GM19239 (cell line): ENCODE results near the gene BLOC1S1.

Experiments used
- DNase-seq: peaks from one replicate; pipeline ENCODE4 v3.0.0; 2011; ENCODE audit warnings: low spot score; ENCODE audit not compliant: insufficient read length
- FAIRE-seq: peaks from 2 replicates; lab custom pipeline; 2011; peaks lifted over from hg19 to GRCh38; lab: Jason Lieb, UNC

The BLOC1S1 gene

DNA sequence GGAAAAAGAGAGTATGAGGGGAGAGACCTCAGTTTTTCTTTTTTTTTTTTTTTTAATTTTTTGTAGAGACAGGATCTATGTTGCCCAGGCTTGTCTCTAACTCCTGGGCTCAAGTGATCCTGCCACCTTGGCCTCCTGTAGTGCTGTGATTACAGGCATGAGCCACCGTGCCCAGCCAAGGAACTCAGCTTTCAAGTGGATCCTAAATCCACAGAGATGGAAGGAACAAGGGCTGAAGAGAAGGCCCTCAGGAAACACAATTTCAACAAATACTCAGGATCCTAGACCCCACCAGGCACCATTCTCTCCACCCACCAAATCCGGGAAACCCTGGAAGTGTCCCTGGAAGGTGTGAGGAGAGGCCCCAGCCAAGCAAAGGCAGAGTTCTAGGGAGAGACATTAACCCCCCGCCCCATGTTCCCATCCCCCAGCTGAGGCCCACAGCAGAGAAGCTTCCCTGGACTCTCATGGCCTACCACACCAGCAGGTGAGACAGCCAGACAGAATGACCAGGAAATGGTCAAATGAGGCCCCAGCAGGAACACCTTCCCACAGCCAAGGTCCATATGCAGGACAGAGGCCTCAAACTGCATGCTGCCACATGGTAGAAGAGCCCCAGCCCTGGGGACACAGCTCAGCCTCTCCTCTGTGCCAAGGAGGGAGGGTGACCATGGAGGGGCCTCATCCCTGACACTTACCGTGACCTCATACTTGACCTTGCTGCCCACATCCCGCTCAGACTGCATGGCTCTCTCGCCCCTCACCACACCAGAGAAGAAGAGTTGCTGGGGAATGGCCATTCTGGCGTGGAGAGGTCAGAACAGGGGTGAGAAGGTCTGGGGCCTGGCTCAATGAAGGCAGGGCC, 22.3 kb upstream of the BLOC1S1 start:
- FAIRE-seq (no peak), DNase-seq (no peak)

- no peak for FAIRE-seq
- DNase-seq: no peak
Measured at GRCh38 chr12:55694188-55694515, 21.7 kb upstream of the BLOC1S1 start.

DNA sequence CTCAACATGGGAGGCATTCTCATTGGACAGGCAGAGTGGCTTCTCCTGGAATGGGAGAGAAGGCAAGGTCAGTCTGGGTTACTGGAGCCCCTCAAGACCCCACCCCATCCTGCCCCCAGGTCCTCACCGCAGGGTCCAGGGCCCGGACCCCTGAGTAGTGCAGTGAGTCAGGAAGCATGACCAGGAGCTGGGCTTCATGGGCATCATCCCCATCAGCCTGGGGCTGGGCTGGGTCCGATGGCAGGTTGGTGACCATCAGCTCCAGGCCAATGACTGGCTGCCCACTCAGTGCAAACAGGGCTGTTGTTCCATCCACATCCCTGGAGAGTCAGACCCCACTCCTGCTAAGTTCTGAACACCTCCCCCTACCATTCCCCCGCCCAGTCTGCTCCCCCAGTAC, 21.2 kb upstream of the BLOC1S1 start:
- no peak for FAIRE-seq
- DNase-seq: no peak

- FAIRE-seq (no peak), DNase-seq (no peak)
Measured at GRCh38 chr12:55695349-55695748, 20.5 kb upstream of the BLOC1S1 start.

GRCh38 chr12:55696141-55696540, 19.7 kb upstream of the BLOC1S1 start:
- DNase-seq: no peak
- no peak for FAIRE-seq

DNA sequence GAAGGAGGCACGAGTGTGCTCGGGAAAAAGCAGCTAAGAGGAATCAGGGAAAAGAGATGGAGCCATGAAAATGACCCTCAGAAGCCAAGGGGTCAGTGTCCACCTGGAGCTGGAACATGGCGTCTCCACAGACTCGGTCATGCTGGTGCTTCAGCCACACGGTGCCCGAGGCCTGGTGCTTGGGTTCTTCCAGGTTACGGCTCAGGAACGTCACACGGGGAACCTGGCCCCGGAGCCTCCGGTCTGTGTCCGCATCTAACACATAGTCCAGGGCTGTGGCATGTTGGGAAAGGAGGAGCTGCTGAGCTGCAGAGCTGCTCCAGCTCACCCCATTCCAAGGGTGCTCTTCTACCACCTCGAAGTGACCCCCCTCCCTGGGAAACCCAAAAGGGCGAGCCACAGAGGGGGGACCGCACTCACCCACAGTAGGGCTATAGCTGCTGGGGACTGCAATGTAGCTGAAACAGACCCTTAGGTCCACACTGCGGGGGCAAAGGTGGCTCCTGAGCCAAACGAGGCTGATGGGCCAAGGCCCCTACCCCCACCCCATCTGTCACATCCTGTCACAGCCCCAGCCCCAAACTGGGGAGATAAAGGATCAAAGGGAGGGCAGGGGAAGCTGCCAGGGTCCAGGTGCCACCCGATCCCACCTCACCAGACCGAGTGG, 18.9 kb upstream of the BLOC1S1 start:
- DNase-seq: no peak

DNA sequence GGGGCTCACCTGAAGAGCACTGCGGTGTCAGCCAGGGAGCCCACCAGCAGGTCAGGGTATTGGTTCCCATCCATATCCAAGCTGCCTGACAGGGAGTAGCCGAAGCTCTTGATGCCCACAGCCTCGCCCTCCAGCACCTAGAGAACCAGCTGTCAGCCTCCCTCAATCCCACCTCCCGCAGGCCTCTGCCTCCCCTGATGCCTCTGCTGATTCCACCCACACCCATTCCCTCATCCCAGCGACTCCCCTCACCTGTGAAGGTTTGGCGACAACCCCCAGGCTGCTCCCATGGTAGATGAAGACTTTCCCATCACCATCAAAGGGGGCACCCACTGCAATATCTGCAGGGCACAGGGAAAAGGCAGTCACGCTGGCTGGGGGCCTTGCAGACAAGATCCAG, 18.2 kb upstream of the BLOC1S1 start:
- no peak for FAIRE-seq
- no peak for DNase-seq

More for the DNA sequence above, 18.9 kb upstream of the BLOC1S1 start:
- no peak for FAIRE-seq

DNA sequence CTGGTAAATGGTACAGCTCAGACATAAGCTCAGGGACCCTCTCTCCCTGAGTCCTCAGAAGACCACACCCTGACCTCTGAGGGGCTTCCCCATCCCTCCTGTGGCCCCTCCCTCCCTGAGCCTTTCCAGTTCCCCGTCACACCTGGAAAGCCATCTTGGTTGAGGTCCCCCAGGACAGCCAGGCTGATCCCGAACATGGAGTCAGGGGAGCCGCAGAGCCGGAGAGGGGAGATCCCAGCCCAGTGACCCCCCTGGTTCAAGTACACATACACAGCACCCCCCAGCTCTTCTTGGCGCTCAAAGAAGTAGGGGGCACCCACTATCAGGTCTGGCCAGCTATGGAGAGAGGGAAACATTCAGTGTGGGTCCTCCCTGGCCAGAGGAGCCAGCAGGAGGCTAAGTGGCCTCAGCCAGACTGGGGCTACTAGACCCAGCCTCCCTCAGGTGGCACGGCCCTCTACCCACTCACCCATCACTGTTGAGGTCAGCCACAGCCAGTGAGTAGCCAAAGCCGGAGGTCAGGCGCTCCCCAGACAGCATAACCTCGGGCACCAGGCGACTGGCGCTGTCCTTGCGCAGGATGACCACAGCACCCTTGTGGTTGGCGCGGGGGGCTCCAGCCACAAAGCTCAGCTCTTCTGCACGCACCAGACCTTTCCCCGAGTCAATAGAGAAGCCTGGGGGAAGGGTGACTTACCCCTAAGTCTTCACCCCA, 17.4 kb upstream of the BLOC1S1 start:
- FAIRE-seq (no peak), DNase-seq (no peak)

- DNase-seq (no peak), FAIRE-seq (no peak)
Measured at GRCh38 chr12:55698965-55699364, 16.9 kb upstream of the BLOC1S1 start.

DNA sequence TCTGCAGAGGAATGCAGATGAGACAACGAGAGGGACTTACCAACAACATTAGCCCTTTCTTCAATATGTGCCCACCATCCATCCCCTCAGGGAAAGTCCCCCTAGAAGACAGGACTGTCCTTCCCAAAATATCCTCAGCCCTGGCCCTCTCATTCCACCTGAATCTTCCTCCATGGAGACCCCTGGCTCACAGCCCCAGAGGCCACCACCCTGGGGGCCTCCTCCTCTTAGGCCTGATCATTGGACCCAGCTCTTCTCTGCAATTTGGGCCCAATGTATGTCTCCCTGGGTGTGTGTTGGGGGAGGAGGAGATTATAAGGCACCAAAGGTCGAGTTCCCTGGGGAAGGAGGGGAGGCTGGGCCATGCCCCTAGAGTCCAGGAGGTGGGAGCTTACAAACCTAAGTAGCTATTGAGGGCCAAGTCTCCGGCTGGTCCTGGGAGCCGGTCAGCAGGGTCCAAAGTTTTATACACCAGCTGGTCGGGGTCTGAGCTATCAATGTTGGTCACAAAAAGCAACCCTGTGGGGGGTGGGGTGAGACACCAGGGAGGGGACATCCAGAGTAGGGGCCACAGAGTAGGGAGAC, 16.3 kb upstream of the BLOC1S1 start:
- FAIRE-seq: no peak
- DNase-seq: no peak

DNA sequence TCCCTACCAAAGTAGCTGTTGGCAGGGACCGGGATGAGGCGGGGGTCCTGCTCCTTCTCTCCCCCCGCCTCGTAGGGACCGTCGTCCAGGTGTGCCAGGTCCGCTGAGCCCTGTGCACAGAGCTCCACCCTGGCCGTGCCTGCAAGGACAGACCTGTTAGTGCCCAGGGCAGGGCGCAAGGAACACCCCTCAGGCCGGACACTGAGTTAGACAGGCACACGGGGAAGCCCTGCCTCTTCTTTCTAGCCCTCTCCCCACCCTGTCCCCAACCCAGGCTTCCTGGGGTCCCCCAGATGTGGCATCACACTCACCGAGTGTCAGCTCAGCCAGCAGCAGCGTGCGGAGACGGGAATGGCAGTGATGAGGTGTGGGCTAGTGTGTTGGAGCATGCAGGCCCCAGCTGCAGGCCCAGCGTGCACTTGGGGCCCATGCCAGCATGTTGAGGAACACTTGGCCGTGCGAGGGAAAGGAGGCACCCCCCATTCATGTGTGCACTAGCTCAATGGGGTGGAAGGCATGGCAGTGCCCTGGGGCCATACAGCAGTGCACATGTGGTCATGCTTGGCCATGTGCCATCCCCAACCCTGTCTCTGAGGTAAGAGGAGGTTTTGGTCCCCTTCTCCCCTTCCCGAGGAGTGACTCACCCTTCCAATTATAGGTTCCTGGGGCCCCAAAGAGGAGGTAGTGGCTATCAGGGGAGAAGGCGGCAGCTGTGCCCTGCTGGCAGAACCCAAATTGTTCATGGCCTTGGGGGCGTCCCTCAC, 15.4 kb upstream of the BLOC1S1 start:
- FAIRE-seq (no peak), DNase-seq (no peak)

- FAIRE-seq (no peak), DNase-seq (no peak)
Measured at GRCh38 chr12:55702861-55703260, 13.0 kb upstream of the BLOC1S1 start.

- FAIRE-seq: no peak
- no peak for DNase-seq
Measured at GRCh38 chr12:55703288-55703687, 12.6 kb upstream of the BLOC1S1 start.

GRCh38 chr12:55703901-55704761, 11.7 kb upstream of the BLOC1S1 start:
- no peak for FAIRE-seq
- no peak for DNase-seq

DNA sequence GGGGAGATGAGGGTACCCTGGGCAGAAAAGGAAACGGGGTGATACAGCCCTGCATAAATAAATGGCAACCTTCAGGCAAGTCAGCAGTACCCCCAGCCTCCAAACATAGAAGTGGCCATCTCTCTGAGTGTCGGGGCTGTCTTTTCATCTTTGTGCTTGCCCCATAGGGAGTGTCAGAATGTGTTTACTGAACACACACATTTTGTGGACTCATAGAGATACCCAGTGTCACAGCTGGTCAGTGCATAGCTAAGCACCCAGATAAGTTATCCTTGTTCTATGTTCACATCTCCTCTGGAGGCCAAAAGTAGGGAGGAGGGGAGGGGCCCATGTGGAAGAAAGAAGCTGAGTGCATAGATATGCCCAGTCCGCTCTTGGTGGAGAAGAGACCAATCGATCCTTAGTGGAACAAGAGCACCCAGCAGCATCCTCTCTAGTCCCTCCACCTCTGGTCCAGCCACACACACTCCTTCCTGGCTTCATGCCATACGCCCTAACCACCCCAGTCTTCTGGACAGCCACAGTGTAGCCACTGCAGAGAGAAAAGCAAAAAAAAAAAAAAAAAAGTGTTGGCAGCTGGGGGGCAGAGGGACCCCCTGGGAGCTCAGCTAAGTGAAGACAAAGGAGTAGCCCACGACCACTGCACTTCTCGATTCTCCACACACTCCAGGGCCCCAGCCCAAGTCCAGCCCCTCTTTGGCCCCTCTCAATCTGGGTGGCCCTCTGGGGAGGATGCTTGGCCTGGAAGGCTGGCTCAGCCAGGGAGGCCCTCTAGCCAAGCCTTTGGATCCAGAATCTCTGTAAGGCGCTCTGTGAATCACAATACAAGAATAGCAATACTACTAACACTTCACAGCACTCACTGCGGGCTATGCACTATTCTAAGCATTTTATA, 10.8 kb upstream of the BLOC1S1 start:
- FAIRE-seq (no peak), DNase-seq (no peak)

DNA sequence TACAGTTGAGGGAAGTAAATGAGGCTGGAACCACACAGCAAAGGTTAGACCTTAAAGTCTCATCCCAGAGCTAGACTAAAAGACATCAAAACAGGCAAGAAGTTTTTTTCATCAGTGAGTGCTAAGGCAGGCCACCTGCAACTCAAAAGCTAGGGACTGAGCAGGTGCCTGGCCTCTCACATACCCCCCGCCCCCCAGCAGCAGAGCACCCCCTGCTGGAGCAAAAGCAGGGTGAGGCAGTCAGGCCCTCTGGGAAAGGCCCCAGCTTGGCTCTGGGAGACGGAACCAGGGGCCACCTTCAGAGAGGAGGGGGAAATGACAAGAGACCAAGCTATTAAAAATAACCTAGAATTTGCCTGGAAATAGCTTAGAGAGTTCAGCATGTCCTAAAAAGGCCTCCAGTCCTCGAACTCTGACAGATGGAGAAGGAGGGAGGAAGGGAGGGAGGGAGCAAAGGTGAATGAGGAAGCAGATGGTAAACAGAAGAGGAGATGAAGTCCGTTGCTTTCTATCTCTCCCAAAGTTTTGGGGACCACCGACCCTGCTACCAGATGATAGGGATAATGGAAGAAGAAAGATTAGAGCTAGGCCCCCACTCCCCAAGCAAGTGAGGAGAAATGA, 10.0 kb upstream of the BLOC1S1 start:
- DNase-seq: no peak
- FAIRE-seq: no peak

DNA sequence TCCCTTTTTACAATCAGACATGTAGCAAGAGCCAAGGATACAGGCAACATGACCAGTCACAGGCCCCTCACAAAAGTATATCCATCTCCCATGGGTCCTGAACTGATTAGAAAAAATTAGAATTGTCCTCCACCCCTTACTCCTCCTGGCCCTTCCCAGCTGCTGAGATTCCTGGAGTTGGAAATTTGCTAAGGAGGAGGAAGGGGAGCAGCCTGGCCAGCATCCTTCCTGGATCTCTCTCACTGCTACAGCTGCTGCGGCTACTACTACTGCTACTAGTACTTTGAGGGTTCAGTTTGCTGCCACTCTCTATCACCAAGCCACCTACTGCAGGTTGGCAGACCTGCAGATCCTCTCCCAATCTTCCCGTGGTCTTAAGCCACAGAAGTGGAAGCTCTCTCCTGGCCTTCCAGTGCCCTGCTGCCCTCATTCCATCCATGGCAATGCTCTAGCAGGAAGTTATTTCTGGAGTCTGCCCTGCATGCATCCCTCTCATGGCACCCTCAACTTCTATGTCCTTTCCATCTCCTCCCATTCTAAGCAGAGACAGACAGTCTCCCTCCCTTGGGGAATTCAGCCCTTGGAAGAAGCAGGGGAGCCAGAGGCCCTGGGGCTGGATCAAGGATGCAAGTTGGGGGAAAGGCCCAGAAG, 9.2 kb upstream of the BLOC1S1 start:
- DNase-seq (no peak), FAIRE-seq (no peak)
